GM10248 (cell line): ENCODE results near the gene SCGB1C2.
"Not testable (repeated sequence)": the region's sequence is repeated elsewhere in the genome, so short reads cannot be mapped to it uniquely, and the experiment has no call there.

Source experiments
- CTCF ChIA-PET: fragments of 300-600 bp; sonication (Branson Sonifier 250); formaldehyde crosslinking; extraction: SDS; loops from one replicate; lab custom pipeline; 2021; ENCODE audit warnings: antibody characterized with exemption; lab: Yijun Ruan, JAX
- POLR2A ChIA-PET: fragments of 350-650 bp; sonication (Branson Sonifier 250); formaldehyde crosslinking; extraction: SDS; loops from one replicate; lab custom pipeline; 2020; ENCODE audit warnings: antibody characterized with exemption; lab: Yijun Ruan, JAX
- DNase-seq: peaks from one replicate; pipeline ENCODE4 v3.0.0; 2012; ENCODE audit errors: extremely low spot score
- CTCF ChIP-seq: IDR thresholded peaks from 2 replicates; pipeline ENCODE4 v1.5.1; 2012; ENCODE audit warnings: mild to moderate bottlenecking, low read depth; ENCODE audit errors: extremely low read depth, missing control alignments, control extremely low read depth

The SCGB1C2 gene

GRCh38 chr17:162689-163088, 25.3 kb downstream of the SCGB1C2 start:
- ChIA-PET CTCF (interaction anchor here (1.2 to 1.7 kb wide), 2 partner anchors 13 to 249 kb away, joined by 3 read pairs; no protein-coding TSS in a partner anchor), POLR2A (no interaction called here)
- TF ChIP-seq CTCF: no peak
- DNase-seq: no peak

- no peak for TF ChIP-seq CTCF
- ChIA-PET CTCF (interaction anchor here (1.2 to 1.7 kb wide), 2 partner anchors 14 to 249 kb away, joined by 3 read pairs; no protein-coding TSS in a partner anchor), POLR2A (no interaction called here)
- DNase-seq: no peak
Observed at GRCh38 chr17:163514-164098, 26.2 kb downstream of the SCGB1C2 start.

GRCh38 chr17:164303-165235, 27.2 kb downstream of the SCGB1C2 start:
- CTCF ChIA-PET: interaction anchor here (0.9 to 1.6 kb wide), 5 partner anchors 11 to 535 kb away, joined by 3 to 5 read pairs (median 4); no protein-coding TSS in a partner anchor
- peak; percentile 55 for DNase-seq
- POLR2A ChIA-PET: no interaction called here
- TF ChIP-seq CTCF: peak; percentile 26

GRCh38 chr17:165939-166338, 28.6 kb downstream of the SCGB1C2 start:
- no peak for TF ChIP-seq CTCF
- DNase-seq: no peak
- ChIA-PET CTCF (interaction anchor here (0.9 to 1.6 kb wide), 4 partner anchors 10 to 534 kb away, joined by 3 to 5 read pairs (median 4); no protein-coding TSS in a partner anchor), POLR2A (no interaction called here)

GRCh38 chr17:168614-169013, 31.2 kb downstream of the SCGB1C2 start:
- DNase-seq, POLR2A ChIA-PET, CTCF ChIA-PET: not testable (repeated sequence)

GRCh38 chr17:170130-170670, 32.8 kb downstream of the SCGB1C2 start:
- no peak for DNase-seq
- ChIA-PET CTCF (no interaction called here), POLR2A (no interaction called here)
- no peak for TF ChIP-seq CTCF
